NCI-H128 (cell line): Measurements from ENCODE around the gene TRIM74.
"Not testable (repeated sequence)": the region's sequence is repeated elsewhere in the genome, so short reads cannot be mapped to it uniquely, and the experiment has no call there.

Source experiments
- DNase-seq: peaks from one replicate; lab custom pipeline; 2025; ENCODE audit not compliant: unreplicated experiment; lab: John Stamatoyannopoulos, UW

The TRIM74 gene

DNA sequence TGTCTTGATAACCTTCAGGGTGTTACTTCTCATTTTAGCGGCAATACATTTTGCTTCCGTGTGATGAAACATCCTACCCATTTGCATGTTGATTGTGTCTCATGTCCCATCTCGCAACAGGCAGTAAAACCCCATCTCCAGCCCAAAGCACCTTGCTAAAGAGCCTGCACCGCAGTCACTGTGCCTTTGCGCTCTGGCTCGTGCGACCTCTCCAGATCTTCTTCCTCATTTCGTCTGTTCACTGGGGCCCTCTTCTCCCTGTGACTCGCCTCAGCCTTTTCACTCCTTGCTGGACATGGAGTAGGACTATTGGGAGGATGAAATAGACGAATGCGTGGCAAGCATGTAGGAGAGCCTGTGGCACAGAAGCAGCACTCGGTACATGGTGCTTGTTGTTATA lies 57.9 kb downstream of the TRIM74 start:
- DNase-seq: not testable (repeated sequence)
